NCI-H1105 (cell line): ENCODE data around the gene AKAP8L.

Experiments used
- DNase-seq: peaks from one replicate; lab custom pipeline; 2025; lab: John Stamatoyannopoulos, UW

AKAP8L gene

DNA sequence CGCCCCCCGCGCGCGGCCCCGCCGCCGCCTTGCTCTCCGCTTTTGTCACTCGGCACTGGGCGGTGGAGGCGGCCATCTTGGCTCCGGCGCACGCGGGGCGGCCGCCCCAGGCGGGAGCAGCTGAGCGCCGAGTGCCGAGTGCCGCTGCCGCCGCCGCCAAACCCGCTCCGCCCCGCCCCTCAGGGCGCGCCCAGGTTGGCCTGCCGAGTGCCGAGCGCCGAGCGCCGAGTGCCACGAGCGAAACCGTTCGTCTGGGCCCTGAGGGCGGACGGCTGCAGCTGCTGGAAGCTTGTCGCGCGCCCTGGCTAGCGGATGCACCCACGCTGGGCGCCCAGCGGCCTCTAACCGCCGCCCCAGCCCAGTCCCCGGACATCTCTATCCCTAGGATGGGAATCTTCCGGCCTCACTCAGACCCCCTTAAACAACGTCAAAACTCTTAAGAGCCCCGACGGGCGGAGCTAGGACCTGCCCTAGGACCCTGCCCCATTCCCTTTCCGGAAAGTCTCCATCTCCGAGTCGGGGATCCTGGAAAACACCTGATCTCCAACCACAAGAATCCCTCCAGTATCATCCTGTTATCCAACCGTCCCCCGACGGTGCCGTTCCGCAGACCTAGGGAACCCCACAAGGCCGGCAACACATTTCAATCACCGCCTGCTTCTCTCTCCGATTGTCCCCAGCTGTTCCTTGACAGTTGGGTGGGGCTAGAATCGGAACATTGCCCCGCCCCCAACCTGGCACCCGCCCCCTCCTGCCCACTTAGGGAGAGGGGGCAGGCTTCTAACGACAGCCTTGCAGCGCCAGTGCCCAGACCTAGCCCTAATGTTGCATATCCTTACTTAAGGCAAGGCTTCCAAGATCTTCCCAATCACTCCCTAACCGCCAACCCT is 14.1 kb upstream of the AKAP8L start:
- peak; percentile 86 for DNase-seq

DNA sequence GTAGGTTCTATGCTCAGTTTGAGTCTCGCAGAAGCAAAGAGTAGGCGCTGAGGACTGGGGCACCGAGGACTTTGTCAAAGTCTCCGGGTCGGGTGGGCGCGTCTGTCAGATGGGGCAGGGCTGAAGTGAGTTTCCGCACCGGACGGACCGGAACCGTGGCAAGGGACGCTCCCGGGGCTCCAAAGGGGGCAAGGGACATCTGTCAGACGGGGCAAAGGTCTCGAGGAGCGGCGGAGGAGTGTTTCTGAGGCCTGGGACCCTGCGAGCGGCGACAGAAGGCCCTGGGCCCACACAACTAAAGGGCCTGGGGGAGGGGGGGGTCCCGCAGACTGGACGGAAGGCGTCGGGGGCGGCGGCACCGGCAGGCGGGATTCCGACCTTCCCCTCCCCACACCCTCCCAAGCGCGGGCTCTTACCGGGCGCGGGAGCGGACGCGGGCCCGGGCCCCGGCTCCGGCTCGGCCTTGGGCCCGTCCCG is 13.3 kb upstream of the AKAP8L start:
- DNase-seq, result no peak

GRCh38 chr19:15431396-15432017 is 12.7 kb upstream of the AKAP8L start:
- no peak for DNase-seq

DNA sequence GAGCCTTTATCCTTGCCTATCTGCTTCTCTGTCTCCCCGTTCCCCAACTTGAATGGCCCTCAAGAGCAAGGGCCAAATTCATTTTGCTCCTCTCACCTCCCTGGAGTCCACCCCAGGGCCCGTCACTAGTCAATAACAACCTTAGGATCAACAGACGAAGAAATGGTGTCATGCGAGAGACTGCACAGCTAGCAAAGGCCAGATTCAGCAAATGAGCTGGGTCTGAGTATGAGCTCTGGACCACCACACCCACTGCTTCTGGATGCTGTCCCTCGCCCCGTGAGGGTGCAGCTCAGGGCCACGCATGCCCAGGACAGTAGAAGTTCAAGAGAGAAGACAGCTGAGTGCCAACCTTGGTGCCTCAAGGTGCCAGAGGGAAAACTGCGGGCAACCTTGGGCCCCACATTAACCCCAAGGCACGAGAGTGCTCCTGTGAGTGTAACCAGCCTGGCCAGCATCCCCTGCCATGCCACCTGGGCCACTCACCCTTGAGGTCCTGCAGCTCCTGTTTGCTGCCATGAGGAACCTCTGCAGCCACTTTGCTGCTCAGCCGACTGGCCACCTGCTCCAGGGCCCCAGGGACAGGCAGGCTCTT is 11.8 kb upstream of the AKAP8L start:
- no peak for DNase-seq

DNA sequence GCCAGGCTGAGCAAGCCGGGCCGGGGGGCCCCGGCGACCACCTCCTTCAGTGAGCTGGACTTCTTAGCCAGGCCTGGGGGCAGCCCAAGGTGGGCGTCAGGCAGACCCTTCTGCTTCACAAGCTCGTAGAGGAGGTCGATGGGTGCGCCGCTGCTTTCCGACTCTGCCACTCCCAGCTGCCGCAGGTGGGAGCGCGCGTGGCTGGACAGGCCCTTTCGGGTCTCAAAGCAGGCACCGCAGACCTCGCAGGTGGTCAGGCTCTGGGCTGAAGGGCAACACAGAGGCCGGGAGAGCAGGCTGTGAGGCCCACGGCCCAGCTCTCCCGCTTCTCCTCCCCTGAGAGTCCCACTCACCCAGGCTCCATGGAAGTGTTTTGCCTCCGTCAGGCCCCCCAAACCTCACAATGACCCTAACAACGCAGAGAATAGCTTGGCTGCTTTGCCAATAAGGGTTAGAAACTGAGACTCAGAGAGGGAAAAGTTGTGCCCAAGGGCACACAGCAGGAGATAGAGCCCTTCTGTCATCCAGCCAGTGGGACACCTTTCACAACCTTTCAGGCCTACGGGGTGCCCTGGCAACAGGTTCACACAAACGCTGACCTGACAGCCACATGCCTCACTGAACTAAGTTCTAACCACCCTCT is 11.2 kb upstream of the AKAP8L start:
- DNase-seq, result no peak

DNA sequence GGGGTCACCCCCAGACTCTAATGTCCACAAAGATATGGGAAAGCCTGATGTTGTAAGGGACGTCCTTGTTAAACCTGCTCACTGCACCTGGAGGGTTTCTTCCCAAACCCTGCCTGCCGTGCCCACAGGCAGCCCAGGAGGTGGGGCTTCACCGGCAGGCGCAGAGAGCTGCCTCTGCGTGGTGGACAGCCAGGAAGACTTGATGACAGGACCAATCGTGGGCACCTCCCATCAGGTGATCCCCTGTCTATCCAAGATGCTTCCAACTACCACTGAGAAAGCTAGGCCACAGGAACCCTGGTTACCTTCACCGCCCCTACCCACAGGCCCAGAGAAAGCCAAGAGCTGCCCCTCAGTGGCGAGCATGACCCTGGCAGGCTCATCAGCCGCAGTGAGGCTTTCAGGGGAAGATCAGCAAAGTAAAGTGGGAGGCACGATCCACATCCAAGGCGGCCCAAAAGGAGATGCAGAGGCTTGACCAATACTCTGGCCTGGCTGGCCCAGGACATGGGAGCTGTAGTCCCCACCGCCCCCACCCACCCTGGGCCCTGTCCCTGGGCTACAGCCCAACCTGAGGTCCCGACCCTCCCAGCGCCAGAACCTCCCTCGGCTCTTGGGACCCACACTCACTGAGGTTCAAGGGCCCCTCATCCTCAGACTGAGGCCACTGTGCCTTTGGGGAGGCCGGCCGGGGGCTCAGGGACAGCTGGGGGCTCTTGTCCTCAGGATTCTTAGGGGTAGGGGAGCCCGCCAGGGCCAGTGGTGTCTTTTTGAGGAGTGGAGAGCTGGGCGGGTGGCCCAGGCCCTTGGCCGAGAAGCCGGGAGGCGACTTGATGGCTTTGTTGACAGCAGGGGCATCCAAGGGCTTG is 10.4 kb upstream of the AKAP8L start:
- DNase-seq, result no peak

GRCh38 chr19:15427991-15428471 is 9.2 kb upstream of the AKAP8L start:
- DNase-seq, result no peak

GRCh38 chr19:15427350-15427700 is 8.5 kb upstream of the AKAP8L start:
- no peak for DNase-seq

DNA sequence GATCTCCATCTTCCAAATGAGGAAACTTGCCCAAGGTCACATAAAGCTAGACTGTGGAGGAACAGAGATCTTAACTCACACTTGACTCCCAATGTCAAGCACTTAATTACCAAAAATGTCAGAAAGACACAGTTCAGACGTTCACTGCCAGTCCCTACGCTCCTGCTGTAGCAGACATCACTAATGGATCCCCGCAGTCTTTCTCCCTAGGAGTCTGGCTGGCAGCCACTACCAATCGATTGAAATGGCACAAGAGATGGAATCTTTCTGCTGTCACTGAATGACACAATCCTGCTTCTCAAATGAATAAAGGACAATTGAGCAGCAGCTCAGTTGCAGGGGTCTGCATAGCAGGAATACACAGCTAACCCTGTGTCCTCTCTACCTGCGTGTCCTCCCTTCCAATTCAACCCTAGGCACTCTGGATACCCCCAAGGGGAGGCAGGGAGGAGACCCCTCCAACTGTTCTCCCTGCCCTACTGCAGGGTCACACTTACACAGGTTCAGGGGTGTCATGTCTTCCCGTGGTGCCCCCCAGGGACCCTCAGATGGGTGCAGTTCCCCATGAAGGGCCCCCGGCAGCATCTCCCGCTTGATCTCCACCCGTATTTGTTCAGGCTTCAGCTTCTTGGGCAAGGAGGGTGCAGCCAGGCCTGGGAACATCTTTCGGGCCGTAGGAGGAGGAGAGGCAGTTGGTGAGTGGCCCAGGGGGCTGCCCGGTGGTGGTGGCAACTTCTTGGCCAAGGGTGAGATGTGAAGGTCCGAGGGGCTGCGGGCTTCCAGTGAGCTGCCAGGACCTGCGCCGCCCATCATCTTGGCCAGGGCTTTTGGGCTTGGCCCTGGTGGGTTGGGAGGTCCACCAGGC is 7.9 kb upstream of the AKAP8L start:
- DNase-seq, result no peak

DNA sequence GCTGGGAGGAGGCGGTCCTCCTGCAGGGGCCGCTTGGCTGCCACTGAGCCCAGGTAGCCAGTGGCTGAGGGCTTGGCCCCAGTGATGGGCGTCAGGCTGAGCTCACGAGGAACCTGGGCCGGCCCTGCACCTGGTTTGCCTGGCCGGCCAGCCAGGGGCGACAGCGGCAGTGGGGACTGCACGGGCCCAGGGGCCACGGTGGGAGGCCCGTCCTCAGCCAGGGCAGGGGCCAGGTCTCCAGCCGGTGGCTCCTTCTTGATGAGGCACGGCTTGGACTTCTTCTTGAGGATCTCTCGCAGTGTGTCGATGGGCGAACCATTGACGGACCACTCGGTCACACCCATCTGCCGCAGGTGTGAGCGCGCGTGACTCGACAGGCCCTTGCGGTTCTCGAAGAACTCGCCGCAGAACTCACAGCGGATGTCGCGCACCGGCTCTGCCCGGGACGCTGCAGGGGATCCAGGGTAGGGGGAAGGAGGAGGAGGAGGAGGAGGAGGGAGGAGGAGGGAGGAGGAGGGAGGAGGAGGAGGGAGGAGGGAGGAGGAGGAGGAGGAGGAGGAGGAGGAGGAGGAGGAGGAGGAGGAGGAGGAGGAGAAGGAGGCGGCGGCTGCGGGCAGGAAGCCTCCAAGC is 6.6 kb upstream of the AKAP8L start:
- DNase-seq, result no peak

DNA sequence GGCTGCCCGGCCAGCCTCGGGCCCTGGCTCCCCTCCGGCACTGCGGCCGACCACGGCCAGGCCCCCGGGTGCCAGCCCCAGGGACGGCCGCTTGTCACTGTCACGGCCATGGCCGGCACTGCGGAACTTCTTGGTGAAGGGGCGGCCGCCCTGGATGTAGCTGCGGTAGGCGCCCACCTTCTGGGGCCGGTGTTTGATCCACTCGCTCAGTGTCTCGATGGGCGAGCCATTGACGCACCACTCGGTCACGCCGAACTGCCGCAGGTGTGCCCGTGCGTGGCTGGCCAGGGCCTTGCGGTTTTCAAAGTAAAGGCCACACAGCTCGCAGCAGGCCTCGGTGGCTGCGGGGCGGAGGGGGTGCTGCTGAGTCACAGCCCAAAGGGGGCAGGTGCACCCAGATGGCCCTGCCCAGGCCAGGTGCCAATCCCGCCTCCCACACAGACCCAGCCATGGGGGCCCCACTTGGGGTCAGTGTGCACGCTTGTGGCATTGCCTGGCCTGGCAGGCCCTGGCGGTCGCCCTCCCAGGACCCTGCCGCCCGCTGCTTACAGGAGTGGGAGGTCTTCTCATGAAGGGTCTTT is 6.0 kb upstream of the AKAP8L start:
- DNase-seq, result no peak

DNA sequence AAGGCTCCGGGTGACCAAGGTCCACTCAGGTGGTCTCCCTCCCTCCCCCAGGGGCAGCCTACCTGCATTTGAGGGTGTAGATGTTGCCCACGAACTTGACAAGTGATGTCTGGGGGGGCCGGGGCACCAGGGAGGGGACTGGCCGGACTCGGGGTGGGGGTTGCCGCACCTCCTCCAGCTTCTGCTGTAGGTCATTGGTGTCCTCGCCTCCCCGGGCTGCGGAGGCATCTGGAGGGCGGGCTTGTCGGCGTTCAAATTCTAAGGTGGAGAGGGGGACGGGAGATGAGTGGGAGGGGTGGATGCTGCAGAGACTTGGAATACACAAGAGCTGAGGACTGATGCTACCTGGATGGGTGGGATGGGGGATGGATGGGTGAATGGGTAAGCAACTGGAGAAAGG is 5.3 kb upstream of the AKAP8L start:
- no peak for DNase-seq

DNA sequence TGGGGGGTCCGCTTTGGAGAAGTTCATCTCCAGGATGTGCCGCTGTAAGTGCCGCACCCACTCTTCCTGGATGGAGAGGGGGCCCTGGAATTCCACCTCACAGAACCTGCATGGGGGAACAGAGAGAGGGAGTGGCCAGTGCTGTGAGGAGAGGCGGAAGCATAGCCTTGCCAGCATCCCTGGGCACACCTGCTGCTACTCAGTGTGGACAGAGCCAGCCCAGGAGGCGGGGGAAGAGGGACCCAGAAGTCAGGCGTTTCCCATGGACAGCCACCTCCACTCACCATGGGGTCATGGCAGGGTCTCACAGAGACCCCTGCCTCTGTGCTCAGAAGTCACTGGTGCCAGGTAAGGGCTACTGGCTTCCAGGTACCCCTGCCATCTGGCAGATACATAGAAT is 4.3 kb upstream of the AKAP8L start:
- DNase-seq, result no peak

DNA sequence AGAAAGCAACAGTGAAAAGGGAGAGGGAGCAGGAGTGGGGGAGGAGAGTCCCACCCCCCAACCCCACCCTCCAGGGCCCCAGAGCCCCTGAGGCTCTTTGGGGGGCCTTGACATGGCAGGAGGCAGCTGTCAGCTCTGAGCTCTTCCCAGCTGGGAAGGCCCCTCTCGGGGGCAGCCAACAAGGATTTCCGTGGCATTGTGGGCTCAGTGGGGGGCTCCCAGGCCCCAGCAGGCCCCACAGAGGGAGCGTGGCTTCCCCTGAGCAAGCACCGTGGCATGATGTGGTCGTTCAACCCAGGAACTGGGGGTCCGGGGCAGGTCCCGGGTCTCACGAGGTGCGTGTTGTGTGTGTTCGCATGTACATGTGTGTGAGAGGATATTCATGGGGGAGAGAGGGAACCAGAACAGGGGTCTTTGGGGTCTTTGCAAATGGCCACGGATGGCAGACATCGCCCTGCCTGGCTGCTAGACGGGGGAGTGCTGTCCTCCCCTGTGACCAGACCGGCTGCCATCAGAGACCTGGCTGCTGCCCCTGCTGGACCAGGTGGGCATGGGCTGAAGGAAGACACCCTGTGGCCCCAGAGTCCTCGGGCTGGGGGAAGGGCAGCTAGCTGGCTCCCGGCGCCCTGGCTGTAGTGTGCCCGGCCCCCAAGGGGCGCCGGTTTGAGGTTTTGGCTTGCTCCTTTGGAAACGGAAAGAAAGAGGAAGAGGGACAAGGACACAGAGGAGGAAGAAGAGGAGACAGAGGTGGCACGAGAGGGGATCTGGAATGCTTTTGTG is 3.7 kb upstream of the AKAP8L start:
- no peak for DNase-seq

DNA sequence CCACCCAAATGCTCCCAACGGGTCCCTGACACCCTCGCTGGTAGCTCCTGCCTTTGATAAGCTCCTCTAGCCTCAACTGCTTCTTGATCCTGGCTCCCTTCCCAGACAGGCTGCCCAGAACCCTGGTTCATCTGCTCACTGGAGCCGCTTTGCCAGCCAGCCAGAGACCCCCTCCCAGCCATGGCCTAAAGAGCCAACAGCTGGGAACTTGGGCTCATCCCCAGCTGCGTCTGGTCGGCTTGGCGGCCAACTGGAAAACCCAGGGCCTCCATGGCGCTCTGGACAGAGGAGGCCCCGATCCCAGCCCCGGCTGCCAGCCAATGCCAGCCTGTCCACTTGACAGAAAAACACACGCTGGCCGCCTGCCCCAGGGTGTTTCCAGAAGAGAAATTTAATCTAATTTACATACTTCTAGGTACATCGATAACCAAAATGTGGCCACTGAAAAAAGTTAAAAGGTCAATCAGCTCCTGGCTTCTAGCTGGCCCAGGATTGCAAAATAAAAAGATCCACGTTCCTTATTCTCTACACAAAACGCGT is 3.0 kb upstream of the AKAP8L start:
- DNase-seq, result peak; percentile 27

- DNase-seq, result no peak
These were observed 2.4 kb upstream of the AKAP8L start for GRCh38 chr19:15421136-15421695.

GRCh38 chr19:15419413-15420025 is 731 bp upstream of the AKAP8L start:
- no peak for DNase-seq

DNA sequence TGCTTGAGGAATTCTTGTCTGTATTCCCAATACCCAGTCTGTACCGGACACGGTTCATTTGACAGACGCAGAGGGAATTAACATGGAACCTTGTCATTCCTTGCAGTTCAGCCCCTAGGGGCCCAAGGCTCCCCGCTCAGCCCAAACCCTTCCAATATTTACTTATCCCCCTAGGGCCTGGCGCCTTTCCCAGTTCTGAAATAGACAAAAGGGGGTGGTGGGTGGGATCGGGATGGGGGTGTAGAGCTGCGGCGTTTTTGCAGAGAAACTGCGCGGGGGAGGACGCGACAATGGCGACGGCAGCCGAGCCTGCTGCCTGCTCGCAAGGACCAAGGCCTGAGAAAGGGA is 583 bp downstream of the AKAP8L start:
- peak; percentile 35 for DNase-seq
